Liver (tissue), 9 donors: ENCODE results near the gene GDPD5. TPM values are rescaled to one million over a fixed set of nuclear protein-coding genes. Genes with fewer than 3 reads are reported as not detected.

Source experiments
- DNase-seq: peaks from one replicate; pipeline ENCODE4 v3.0.0-alpha.2; 2017; ENCODE audit warnings: low spot score
- H3K27ac ChIP-seq, 2 donors: one replicate each; pipeline ENCODE4 v1.7.0; 2013; ENCODE audit warnings: inconsistent platforms in 2 of 2, low read length in 2 of 2, control low read depth in 1 of 2, low read depth in 1 of 2, mild to moderate bottlenecking in 1 of 2
- H3K27me3 ChIP-seq, 4 donors: one replicate each; pipeline versions ENCODE4 v1.6.1 to v1.7.0; 2013; ENCODE audit warnings: low read length in 3 of 4, inconsistent platforms in 1 of 4, mild to moderate bottlenecking in 1 of 4, moderate library complexity in 1 of 4; ENCODE audit not compliant: control insufficient read depth in 4 of 4, insufficient read depth in 4 of 4
- H3K36me3 ChIP-seq, 4 donors: one replicate each; pipeline versions ENCODE4 v1.6.1 to v1.7.0; 2013; ENCODE audit warnings: low read length in 3 of 4, mild to moderate bottlenecking in 3 of 4, low read depth in 1 of 4, moderate library complexity in 1 of 4; ENCODE audit not compliant: control insufficient read depth in 4 of 4, insufficient read depth in 3 of 4
- H3K4me1 ChIP-seq, 4 donors: one replicate each; pipeline versions ENCODE4 v1.6.1 to v1.7.0; 2013; ENCODE audit warnings: low read length in 3 of 4, mild to moderate bottlenecking in 3 of 4, moderate library complexity in 1 of 4; ENCODE audit not compliant: control insufficient read depth in 4 of 4, insufficient read depth in 4 of 4
- H3K4me3 ChIP-seq, 3 donors: one replicate each; pipeline versions ENCODE4 v1.6.1 to v1.7.0; 2013; ENCODE audit warnings: low read length in 3 of 3, control low read depth in 1 of 3, low read depth in 1 of 3, mild to moderate bottlenecking in 1 of 3
- H3K9ac ChIP-seq, 2 donors: one replicate each; pipeline ENCODE4 v1.7.0; 2013; ENCODE audit warnings: low read length in 2 of 2, mild to moderate bottlenecking in 2 of 2, moderate library complexity in 2 of 2, control low read depth in 1 of 2, low read depth in 1 of 2
- H3K9me3 ChIP-seq, 4 donors: one replicate each; pipeline versions ENCODE4 v1.6.1 to v1.7.0; 2013; ENCODE audit warnings: low read length in 3 of 4; ENCODE audit not compliant: control insufficient read depth in 4 of 4
- ATF3 ChIP-seq: IDR thresholded peaks from 2 replicates; pipeline ENCODE4 v1.6.1; 2016; ENCODE audit warnings: antibody characterized with exemption
- EGR1 ChIP-seq, 2 donors: IDR thresholded peaks; 2 replicates each; pipeline ENCODE4 v1.6.1; 2016 to 2018; ENCODE audit warnings: antibody characterized with exemption in 2 of 2, low read depth in 2 of 2
- FOXA1 ChIP-seq: IDR thresholded peaks from 2 replicates; pipeline ENCODE4 v1.6.1; 2016; ENCODE audit warnings: antibody characterized with exemption
- GABPA ChIP-seq, 2 donors: IDR thresholded peaks in 1 of 2; conservative IDR thresholded peaks in 1 of 2; 2 replicates each; pipeline ENCODE4 v1.6.1; 2016; ENCODE audit warnings: antibody characterized with exemption in 2 of 2, mild to moderate bottlenecking in 1 of 2, moderate library complexity in 1 of 2
- HNF4G ChIP-seq: IDR thresholded peaks from 2 replicates; pipeline ENCODE4 v1.6.1; 2016; ENCODE audit warnings: antibody characterized with exemption
- JUND ChIP-seq, 2 donors: IDR thresholded peaks; 2 replicates each; pipeline ENCODE4 v1.6.1; 2016; ENCODE audit warnings: antibody characterized with exemption in 2 of 2
- MAX ChIP-seq: IDR thresholded peaks from 2 replicates; pipeline ENCODE4 v1.6.1; 2016; ENCODE audit warnings: antibody characterized with exemption
- NR2F2 ChIP-seq: IDR thresholded peaks from 2 replicates; pipeline ENCODE4 v1.6.1; 2016; ENCODE audit warnings: antibody characterized with exemption
- RXRA ChIP-seq, 2 donors: IDR thresholded peaks; 2 replicates each; pipeline ENCODE4 v1.6.1; 2017 to 2018; ENCODE audit warnings: antibody characterized with exemption in 2 of 2, mild to moderate bottlenecking in 1 of 2
- SP1 ChIP-seq: IDR thresholded peaks from 2 replicates; pipeline ENCODE4 v1.6.1; 2018; ENCODE audit warnings: antibody characterized with exemption, mild to moderate bottlenecking
- TAF1 ChIP-seq: conservative IDR thresholded peaks from 2 replicates; pipeline ENCODE4 v1.6.1; 2016; ENCODE audit warnings: antibody characterized with exemption, mild to moderate bottlenecking
- YY1 ChIP-seq: IDR thresholded peaks from 2 replicates; pipeline ENCODE4 v1.6.1; 2016; ENCODE audit warnings: antibody characterized with exemption, mild to moderate bottlenecking
- WGBS: extraction: QIAGEN DNeasy Blood & Tissue Kit; methylation state at CpG from one replicate; pipeline ENCODE4 v1.1.7; 2013; 5-methylcytosine and 5-hydroxymethylcytosine counted together
- polyA plus RNA-seq, 2 donors: library from polyadenylated mRNA; stranded (reverse) in 1 of 2; unstranded in 1 of 2; fragments of 200-250 nt in 1 of 2; fragments of >200 nt in 1 of 2; fragmentation: Nextera tagmentation in 1 of 2; extraction: Ambion mirVana in 1 of 2; gene quantifications; one replicate each; pipeline versions ENCODE4 v1.2.1 to v1.2.3, GENCODE V29; 2013 to 2015
- total RNA-seq, 2 donors: library from RNA; depleted of rRNA; stranded (reverse); fragments of >200 nt; gene quantifications; one replicate each; pipeline ENCODE4 v1.2.3, GENCODE V29; 2014
- TF ChIP-seq, protein P1 (sequence below): IDR thresholded peaks from 2 replicates; pipeline ENCODE4 v1.6.1; 2016; ENCODE audit warnings: antibody characterized with exemption, mild to moderate bottlenecking
- TF ChIP-seq, protein P2 (sequence below): IDR thresholded peaks from 2 replicates; pipeline ENCODE4 v1.6.1; 2016; ENCODE audit warnings: antibody characterized with exemption
- TF ChIP-seq, protein P3 (sequence below): fragments of 150-350 bp; IDR thresholded peaks from 2 replicates; pipeline ENCODE4 v1.5.1; 2017; ENCODE audit warnings: improper control_type of control experiment, low read depth, low read length; ENCODE audit not compliant: missing input control
- donor health status: healthy.
- donor health status: healthy.
- donor health status: healthy.
- donor health status: healthy.
- donor health status: healthy.

Gene GDPD5
- total and polyA plus RNA-seq, 4 donors: 3.0 to 22.8 (median 4.2) TPM

DNA sequence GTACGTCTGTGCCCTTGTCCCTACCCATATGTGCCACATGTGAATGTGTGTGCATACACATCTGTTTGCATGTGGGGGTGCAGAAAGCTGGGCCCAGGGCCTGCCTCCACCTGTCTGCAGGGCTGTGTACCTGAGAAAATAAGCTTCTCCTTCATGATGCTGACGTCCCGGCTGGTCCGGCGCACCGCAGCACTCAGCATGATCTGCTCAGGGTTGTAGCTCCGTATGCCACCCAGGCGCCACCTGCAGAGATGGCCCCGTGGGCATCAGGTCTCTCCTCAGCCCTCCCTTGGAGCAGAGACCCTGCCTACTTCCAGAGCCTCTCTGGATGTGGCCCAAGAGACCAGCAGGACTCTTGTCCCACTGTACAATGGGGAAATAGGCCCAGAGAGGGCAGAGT lies 88.9 kb downstream of the GDPD5 start:
- no peak overlapping the region for H3K27ac ChIP-seq
- H3K9ac ChIP-seq: no peak overlapping the region
- H3K27me3 ChIP-seq: peaks cover 0 to 4% (median 0%) of the 10 kb centered on the region in 4 donors
- no peak overlapping the region for H3K4me3 ChIP-seq
- no peaks in the 10 kb centered on the region for H3K9me3 ChIP-seq
- DNase-seq: no peak
- TF ChIP-seq SP1 (no peak), YY1 (no peak), EGR1 (IDR thresholded peaks at IDR 0.05; ENCODE audit: low read depth in 2 of 2) (no peak)
- H3K4me1 ChIP-seq: no peaks in the 10 kb centered on the region
- no peaks in the 10 kb centered on the region for H3K36me3 ChIP-seq
- 95% methylated on average over 9 of the region's 9 CpGs for WGBS

DNA sequence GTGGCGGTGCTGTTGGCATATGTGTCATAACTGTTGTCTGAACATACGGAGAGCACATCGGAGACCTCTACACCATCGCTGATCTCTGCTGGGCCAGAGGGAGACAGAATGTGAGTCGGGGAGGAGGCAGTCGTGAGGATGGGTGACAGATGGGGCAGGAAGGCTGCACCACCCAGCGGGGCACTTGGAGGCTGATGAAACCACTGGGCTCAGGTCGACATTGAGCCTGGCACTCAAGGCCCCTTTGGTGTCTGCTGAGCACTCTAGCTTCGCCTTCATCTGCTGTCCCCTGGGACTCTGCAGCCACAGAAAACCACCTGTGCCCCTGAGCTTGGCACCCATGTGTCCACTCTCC lies 90.2 kb downstream of the GDPD5 start:
- WGBS: 93% methylated on average over 9 of the region's 9 CpGs

DNA sequence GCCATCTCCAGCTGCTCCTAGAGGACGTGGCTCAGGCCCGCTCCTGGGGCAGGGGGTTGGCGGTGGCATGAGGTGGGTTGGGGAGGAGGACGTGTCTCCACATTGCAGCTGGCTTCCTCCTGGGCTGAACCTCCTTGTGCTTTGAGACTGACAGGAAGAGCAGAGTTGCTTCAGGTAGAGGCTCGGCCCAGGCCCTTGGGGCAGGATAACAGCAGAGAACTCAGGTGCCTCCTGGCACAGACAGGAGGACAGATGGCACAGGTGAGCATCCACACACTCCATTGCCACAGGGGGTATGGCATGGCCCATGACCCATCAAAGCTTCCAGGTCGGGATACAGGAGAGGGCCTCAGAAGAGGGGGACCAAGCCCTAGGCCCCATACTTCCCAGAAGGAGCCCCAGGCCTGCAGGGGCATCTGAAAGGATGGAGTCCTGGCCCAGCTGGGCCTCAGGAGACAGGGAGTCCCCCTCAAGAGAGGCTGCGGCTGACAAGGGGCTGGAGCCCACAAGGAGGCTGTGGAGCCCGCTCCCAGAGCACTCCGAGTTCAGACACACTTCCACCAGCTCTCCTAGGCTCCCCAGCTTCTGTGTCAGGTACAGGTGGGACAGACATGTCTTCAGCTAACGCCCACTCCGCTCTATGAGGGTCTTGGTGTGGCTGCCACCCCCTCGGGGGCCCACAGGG lies 90.7 kb downstream of the GDPD5 start:
- 88% methylated on average over 12 of the region's 12 CpGs for WGBS
- no peak for TF ChIP-seq EGR1 (IDR thresholded peaks at IDR 0.05; ENCODE audit: low read depth in 2 of 2)
- no peak for TF ChIP-seq NR2F2
- TF ChIP-seq SP1: no peak
- TF ChIP-seq, protein P1, sequence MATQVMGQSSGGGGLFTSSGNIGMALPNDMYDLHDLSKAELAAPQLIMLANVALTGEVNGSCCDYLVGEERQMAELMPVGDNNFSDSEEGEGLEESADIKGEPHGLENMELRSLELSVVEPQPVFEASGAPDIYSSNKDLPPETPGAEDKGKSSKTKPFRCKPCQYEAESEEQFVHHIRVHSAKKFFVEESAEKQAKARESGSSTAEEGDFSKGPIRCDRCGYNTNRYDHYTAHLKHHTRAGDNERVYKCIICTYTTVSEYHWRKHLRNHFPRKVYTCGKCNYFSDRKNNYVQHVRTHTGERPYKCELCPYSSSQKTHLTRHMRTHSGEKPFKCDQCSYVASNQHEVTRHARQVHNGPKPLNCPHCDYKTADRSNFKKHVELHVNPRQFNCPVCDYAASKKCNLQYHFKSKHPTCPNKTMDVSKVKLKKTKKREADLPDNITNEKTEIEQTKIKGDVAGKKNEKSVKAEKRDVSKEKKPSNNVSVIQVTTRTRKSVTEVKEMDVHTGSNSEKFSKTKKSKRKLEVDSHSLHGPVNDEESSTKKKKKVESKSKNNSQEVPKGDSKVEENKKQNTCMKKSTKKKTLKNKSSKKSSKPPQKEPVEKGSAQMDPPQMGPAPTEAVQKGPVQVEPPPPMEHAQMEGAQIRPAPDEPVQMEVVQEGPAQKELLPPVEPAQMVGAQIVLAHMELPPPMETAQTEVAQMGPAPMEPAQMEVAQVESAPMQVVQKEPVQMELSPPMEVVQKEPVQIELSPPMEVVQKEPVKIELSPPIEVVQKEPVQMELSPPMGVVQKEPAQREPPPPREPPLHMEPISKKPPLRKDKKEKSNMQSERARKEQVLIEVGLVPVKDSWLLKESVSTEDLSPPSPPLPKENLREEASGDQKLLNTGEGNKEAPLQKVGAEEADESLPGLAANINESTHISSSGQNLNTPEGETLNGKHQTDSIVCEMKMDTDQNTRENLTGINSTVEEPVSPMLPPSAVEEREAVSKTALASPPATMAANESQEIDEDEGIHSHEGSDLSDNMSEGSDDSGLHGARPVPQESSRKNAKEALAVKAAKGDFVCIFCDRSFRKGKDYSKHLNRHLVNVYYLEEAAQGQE: no peak
- TF ChIP-seq, protein P2, sequence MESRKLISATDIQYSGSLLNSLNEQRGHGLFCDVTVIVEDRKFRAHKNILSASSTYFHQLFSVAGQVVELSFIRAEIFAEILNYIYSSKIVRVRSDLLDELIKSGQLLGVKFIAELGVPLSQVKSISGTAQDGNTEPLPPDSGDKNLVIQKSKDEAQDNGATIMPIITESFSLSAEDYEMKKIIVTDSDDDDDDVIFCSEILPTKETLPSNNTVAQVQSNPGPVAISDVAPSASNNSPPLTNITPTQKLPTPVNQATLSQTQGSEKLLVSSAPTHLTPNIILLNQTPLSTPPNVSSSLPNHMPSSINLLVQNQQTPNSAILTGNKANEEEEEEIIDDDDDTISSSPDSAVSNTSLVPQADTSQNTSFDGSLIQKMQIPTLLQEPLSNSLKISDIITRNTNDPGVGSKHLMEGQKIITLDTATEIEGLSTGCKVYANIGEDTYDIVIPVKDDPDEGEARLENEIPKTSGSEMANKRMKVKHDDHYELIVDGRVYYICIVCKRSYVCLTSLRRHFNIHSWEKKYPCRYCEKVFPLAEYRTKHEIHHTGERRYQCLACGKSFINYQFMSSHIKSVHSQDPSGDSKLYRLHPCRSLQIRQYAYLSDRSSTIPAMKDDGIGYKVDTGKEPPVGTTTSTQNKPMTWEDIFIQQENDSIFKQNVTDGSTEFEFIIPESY: no peak
- TF ChIP-seq TAF1: no peak
- no peak for TF ChIP-seq GABPA (IDR thresholded peaks at IDR 0.05 in 1 of 2, conservative IDR thresholded peaks at IDR 0.05 in 1 of 2)
- no peak for TF ChIP-seq MAX
- TF ChIP-seq ATF3: no peak
- TF ChIP-seq FOXA1: no peak
- TF ChIP-seq RXRA (IDR thresholded peaks at IDR 0.05): no peak
- TF ChIP-seq JUND (IDR thresholded peaks at IDR 0.05): no peak
- TF ChIP-seq HNF4G: no peak

More for the DNA sequence above, 90.2 kb downstream of the GDPD5 start:
- no peak overlapping the region for H3K27ac ChIP-seq
- no peaks in the 10 kb centered on the region for H3K36me3 ChIP-seq
- TF ChIP-seq, protein P3, sequence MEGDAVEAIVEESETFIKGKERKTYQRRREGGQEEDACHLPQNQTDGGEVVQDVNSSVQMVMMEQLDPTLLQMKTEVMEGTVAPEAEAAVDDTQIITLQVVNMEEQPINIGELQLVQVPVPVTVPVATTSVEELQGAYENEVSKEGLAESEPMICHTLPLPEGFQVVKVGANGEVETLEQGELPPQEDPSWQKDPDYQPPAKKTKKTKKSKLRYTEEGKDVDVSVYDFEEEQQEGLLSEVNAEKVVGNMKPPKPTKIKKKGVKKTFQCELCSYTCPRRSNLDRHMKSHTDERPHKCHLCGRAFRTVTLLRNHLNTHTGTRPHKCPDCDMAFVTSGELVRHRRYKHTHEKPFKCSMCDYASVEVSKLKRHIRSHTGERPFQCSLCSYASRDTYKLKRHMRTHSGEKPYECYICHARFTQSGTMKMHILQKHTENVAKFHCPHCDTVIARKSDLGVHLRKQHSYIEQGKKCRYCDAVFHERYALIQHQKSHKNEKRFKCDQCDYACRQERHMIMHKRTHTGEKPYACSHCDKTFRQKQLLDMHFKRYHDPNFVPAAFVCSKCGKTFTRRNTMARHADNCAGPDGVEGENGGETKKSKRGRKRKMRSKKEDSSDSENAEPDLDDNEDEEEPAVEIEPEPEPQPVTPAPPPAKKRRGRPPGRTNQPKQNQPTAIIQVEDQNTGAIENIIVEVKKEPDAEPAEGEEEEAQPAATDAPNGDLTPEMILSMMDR: no peak
- TF ChIP-seq ATF3: no peak
- H3K27me3 ChIP-seq: peaks cover 0 to 4% (median 2%) of the 10 kb centered on the region in 4 donors
- no peak for DNase-seq
- no peak overlapping the region for H3K9ac ChIP-seq
- no peak overlapping the region for H3K4me3 ChIP-seq
- no peaks in the 10 kb centered on the region for H3K9me3 ChIP-seq
- peaks cover 0 to 2% (median under 1%) of the 10 kb centered on the region in 4 donors for H3K4me1 ChIP-seq

More for the DNA sequence above, 90.7 kb downstream of the GDPD5 start:
- no peaks in the 10 kb centered on the region for H3K9me3 ChIP-seq
- no peak overlapping the region for H3K4me3 ChIP-seq
- H3K27ac ChIP-seq: no peak overlapping the region
- H3K9ac ChIP-seq: no peak overlapping the region
- H3K27me3 ChIP-seq: peaks cover 0 to 4% (median 2%) of the 10 kb centered on the region in 4 donors
- no peak for DNase-seq
- peaks cover 0 to 7% (median 5%) of the 10 kb centered on the region in 4 donors for H3K4me1 ChIP-seq
- no peaks in the 10 kb centered on the region for H3K36me3 ChIP-seq
